Fibroblast of the aortic adventitia (primary cell): ENCODE results near the gene TIE1. TPM values are rescaled to one million over a fixed set of nuclear protein-coding genes. Genes with fewer than 3 reads are reported as not detected.

Source experiments
- DNase-seq: peaks from one replicate; pipeline ENCODE4 v3.0.0-alpha.2; 2010; ENCODE audit warnings: low read depth
- H3K4me3 ChIP-seq: 2 replicates; pipeline ENCODE4 v1.5.1; 2011; ENCODE audit warnings: low read depth, mild to moderate bottlenecking, control low read depth, low read length, moderate library complexity
- CTCF ChIP-seq: IDR thresholded peaks from 2 replicates; pipeline ENCODE4 v1.5.1; 2011; ENCODE audit warnings: mild to moderate bottlenecking, low read length, control low read depth, inconsistent platforms; ENCODE audit not compliant: insufficient read depth
- total RNA-seq: library from RNA; depleted of rRNA; stranded (reverse); fragments of >200 nt; gene quantifications from 2 replicates; pipeline ENCODE4 v1.2.3, GENCODE V29; 2012; ENCODE audit warnings: low replicate concordance

The TIE1 gene
- total RNA-seq, 1 donor, result 0.81 TPM

- DNase-seq, result no peak
- no peak for TF ChIP-seq CTCF
- H3K4me3 ChIP-seq, result no peak overlapping the region
These were observed 5.3 kb downstream of the TIE1 start for GRCh38 chr1:43305926-43306687.

- TF ChIP-seq CTCF, result no peak
- no peak overlapping the region for H3K4me3 ChIP-seq
- DNase-seq, result no peak
These were observed 6.1 kb downstream of the TIE1 start for GRCh38 chr1:43306688-43307457.

- no peak for TF ChIP-seq CTCF
- H3K4me3 ChIP-seq, result no peak overlapping the region
- no peak for DNase-seq
These were observed 6.8 kb downstream of the TIE1 start for GRCh38 chr1:43307458-43308158.

GRCh38 chr1:43308635-43309404, 8.0 kb downstream of the TIE1 start:
- H3K4me3 ChIP-seq, result no peak overlapping the region
- DNase-seq, result no peak
- no peak for TF ChIP-seq CTCF

GRCh38 chr1:43309405-43310025, 8.7 kb downstream of the TIE1 start:
- TF ChIP-seq CTCF, result no peak
- H3K4me3 ChIP-seq, result no peak overlapping the region
- DNase-seq, result no peak

GRCh38 chr1:43311521-43311920, 10.7 kb downstream of the TIE1 start:
- no peak for TF ChIP-seq CTCF
- no peak for DNase-seq
- H3K4me3 ChIP-seq, result no peak overlapping the region
